Left ventricle myocardium inferior (tissue), 1 donor: ENCODE data around the gene CCS. TPM values are rescaled to one million over a fixed set of nuclear protein-coding genes. Genes with fewer than 3 reads are reported as not detected.

Experiments used
- DNase-seq: peaks from one replicate; pipeline ENCODE4 v3.0.0-alpha.2; 2020
- H3K27ac ChIP-seq: fragments of 200-600 bp; replicated peaks from 2 replicates; pipeline ENCODE4 v1.8.0; 2021
- H3K27me3 ChIP-seq: fragments of 200-600 bp; 2 replicates; pipeline ENCODE4 v1.8.0; 2021; ENCODE audit warnings: low read depth
- H3K36me3 ChIP-seq: fragments of 200-600 bp; 2 replicates; pipeline ENCODE4 v1.8.0; 2021
- H3K4me1 ChIP-seq: fragments of 200-600 bp; 2 replicates; pipeline ENCODE4 v1.8.0; 2021
- H3K4me3 ChIP-seq: fragments of 200-600 bp; 2 replicates; pipeline ENCODE4 v1.8.0; 2021; ENCODE audit warnings: mild to moderate bottlenecking, moderate library complexity
- H3K9me3 ChIP-seq: fragments of 200-600 bp; replicated peaks from 2 replicates; pipeline ENCODE4 v1.8.0; 2021
- intact Hi-C: fragments of 100-400 bp; cut with micrococcal nuclease; formaldehyde crosslinking; loops from one replicate; pipeline ENCODE4 v1.11.0; 2022
- total RNA-seq: library from RNA; stranded (reverse); fragmentation: NEBNext Ultra II Directional; extraction: Animal tissue kit (Norgen Biotek cat#: 25700); gene quantifications from one replicate; pipeline ENCODE4 v1.2.1, GENCODE V29; 2021
- TF ChIP-seq, protein P1 (sequence below): fragments of 200-600 bp; IDR thresholded peaks from 2 replicates; pipeline ENCODE4 v1.8.0; 2021; ENCODE audit warnings: antibody characterized with exemption, mild to moderate bottlenecking, borderline replicate concordance
- donor health status: DM: no; HTN: yes; CAD: no; lungs with severe emphysema.

Gene CCS
- total RNA-seq, 1 donor from 2014 or later, result 25.3 TPM

- Histone ChIP-seq H3K4me1 (peaks cover 11% of the 10 kb centered on the region), H3K27ac (no peak overlapping the region), H3K4me3 (no peak overlapping the region), H3K9me3 (no peaks in the 10 kb centered on the region), H3K36me3 (no peaks in the 10 kb centered on the region), H3K27me3 (peaks cover 15% of the 10 kb centered on the region)
- intact Hi-C loops, result no loop called here
- DNase-seq, result no peak
- TF ChIP-seq, protein P1, sequence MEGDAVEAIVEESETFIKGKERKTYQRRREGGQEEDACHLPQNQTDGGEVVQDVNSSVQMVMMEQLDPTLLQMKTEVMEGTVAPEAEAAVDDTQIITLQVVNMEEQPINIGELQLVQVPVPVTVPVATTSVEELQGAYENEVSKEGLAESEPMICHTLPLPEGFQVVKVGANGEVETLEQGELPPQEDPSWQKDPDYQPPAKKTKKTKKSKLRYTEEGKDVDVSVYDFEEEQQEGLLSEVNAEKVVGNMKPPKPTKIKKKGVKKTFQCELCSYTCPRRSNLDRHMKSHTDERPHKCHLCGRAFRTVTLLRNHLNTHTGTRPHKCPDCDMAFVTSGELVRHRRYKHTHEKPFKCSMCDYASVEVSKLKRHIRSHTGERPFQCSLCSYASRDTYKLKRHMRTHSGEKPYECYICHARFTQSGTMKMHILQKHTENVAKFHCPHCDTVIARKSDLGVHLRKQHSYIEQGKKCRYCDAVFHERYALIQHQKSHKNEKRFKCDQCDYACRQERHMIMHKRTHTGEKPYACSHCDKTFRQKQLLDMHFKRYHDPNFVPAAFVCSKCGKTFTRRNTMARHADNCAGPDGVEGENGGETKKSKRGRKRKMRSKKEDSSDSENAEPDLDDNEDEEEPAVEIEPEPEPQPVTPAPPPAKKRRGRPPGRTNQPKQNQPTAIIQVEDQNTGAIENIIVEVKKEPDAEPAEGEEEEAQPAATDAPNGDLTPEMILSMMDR, result no peak
These were observed 42.1 kb upstream of the CCS start for GRCh38 chr11:66550887-66551286.

DNA sequence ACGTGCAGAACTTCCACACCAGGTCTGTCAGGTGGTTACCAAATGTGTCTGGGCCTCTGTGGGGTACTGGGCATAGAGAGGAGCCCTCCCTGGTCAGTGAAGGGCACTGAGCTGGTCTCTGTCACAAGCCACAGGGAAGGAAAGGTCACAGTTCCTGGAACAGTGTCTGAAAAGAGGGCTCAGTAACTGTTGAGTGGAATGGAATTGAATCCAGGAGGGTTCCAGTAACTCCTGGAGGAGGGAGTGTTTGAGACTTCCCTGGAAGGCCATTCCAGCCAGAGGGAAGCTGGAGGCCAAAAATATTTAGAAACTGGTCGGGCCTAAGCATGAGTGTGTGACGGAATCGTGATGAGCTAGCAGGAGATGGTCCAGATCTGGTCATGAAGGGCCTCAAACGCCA is 38.4 kb upstream of the CCS start:
- H3K4me3 ChIP-seq, result no peak overlapping the region
- DNase-seq, result no peak
- peaks cover 46% of the 10 kb centered on the region for H3K27me3 ChIP-seq
- H3K27ac ChIP-seq, result no peak overlapping the region
- TF ChIP-seq, protein P1, result no peak
- H3K36me3 ChIP-seq, result no peaks in the 10 kb centered on the region
- H3K4me1 ChIP-seq, result peaks cover 10% of the 10 kb centered on the region
- H3K9me3 ChIP-seq, result no peaks in the 10 kb centered on the region
- intact Hi-C loops, result no loop called here

GRCh38 chr11:66555416-66555815 is 37.6 kb upstream of the CCS start:
- no peak for DNase-seq
- H3K9me3 ChIP-seq, result no peaks in the 10 kb centered on the region
- TF ChIP-seq, protein P1, result no peak
- no peak overlapping the region for H3K27ac ChIP-seq
- intact Hi-C loops, result no loop called here
- H3K36me3 ChIP-seq, result no peaks in the 10 kb centered on the region
- H3K4me3 ChIP-seq, result no peak overlapping the region
- peaks cover 10% of the 10 kb centered on the region for H3K4me1 ChIP-seq
- peaks cover 46% of the 10 kb centered on the region for H3K27me3 ChIP-seq

- DNase-seq, result no peak
- Histone ChIP-seq H3K36me3 (no peaks in the 10 kb centered on the region), H3K27me3 (peaks cover 46% of the 10 kb centered on the region), H3K4me3 (no peak overlapping the region), H3K4me1 (peaks cover 10% of the 10 kb centered on the region), H3K27ac (no peak overlapping the region), H3K9me3 (no peaks in the 10 kb centered on the region)
- intact Hi-C loops, result no loop called here
- TF ChIP-seq, protein P1, result no peak
These were observed 36.9 kb upstream of the CCS start for GRCh38 chr11:66556086-66556485.

GRCh38 chr11:66557733-66558326 is 35.2 kb upstream of the CCS start:
- intact Hi-C loops, result no loop called here
- H3K27ac ChIP-seq, result no peak overlapping the region
- H3K36me3 ChIP-seq, result no peaks in the 10 kb centered on the region
- H3K27me3 ChIP-seq, result peaks cover 46% of the 10 kb centered on the region
- H3K9me3 ChIP-seq, result no peaks in the 10 kb centered on the region
- H3K4me1 ChIP-seq, result peaks cover 10% of the 10 kb centered on the region
- TF ChIP-seq, protein P1, result no peak
- no peak overlapping the region for H3K4me3 ChIP-seq
- DNase-seq, result no peak
